HG02981 (cell line): ENCODE measurements around the gene ULBP2.
A peak's percentile ranks its signal among the peaks of the same experiment; 100 is the strongest.
"Not testable (repeated sequence)": the region's sequence is repeated elsewhere in the genome, so short reads cannot be mapped to it uniquely, and the experiment has no call there.

Source experiments
- ATAC-seq: cut with Tn5 transposase; IDR thresholded peaks from one replicate; pipeline ENCODE4 v1.9.1; 2021; ENCODE audit warnings: mild to moderate bottlenecking, moderate library complexity; ENCODE audit not compliant: unreplicated experiment

ULBP2 gene

DNA sequence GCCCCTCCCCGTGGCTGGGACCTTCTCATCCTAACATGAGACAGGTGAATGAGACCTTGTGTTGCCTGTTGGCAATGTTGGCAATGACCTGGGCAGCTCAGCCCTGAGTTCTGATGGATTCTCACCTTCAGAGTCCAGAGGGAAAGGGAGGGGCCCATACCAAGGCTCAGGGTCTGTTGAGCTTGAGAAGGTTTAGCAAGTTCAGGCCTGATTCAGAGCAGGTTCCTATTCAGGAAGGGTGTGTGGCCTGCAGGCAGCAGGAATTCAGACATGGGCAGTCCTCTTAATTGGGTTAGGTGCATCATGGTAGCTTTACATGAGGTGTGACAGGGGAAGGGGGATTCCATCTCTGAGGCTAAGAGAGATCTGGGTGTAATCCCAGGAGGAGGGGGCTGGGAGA lies 5.7 kb downstream of the ULBP2 start:
- not testable (repeated sequence) for ATAC-seq

- ATAC-seq: no peak
Observed at GRCh38 chr6:149948011-149948410, 6.2 kb downstream of the ULBP2 start.

- no peak for ATAC-seq
Observed at GRCh38 chr6:149948616-149949015, 6.8 kb downstream of the ULBP2 start.

- no peak for ATAC-seq
Observed at GRCh38 chr6:149950423-149950822, 8.6 kb downstream of the ULBP2 start.

GRCh38 chr6:149951096-149951495 lies 9.3 kb downstream of the ULBP2 start:
- no peak for ATAC-seq

GRCh38 chr6:149951626-149952025 lies 9.8 kb downstream of the ULBP2 start:
- no peak for ATAC-seq

DNA sequence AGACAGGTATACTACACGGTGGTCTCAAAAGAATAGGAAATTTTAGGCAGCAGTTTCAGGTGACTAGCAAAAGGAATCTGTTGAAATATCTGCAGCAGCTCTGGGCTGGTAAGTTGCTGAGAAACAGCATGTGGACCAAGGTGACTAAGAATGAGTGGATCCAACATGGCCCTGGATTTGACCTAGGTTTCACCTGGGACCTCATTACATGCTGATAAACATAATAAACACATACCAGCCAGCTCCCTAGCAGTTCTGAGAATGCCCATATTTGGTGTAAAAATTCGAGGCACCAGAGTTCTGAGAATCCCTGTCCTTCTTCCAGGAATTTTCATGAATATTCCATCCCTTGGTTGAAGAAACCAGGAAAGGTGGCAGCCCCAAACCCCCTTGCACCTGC lies 11.6 kb downstream of the ULBP2 start:
- not testable (repeated sequence) for ATAC-seq

DNA sequence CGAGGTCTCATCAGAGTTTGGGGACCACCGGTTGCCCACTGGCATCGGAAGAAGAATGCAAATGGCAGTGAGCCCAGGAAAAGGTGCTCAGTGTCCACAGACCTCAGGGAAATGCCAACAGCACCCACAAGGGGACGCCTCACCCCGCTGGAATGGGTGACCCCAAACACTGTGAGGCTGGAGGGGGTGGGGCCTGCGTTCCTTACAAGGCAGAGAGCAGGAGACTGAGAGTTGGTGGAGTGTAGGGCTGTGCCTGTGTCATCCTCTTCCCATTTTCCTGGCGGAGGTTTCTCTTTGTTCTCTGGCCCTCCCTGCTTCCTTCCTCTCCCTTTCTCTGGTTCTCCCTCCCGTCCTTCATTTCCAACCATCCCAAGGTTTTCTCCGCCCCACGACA lies 12.1 kb downstream of the ULBP2 start:
- ATAC-seq: not testable (repeated sequence)

- not testable (repeated sequence) for ATAC-seq
Observed at GRCh38 chr6:149954328-149954983, 12.6 kb downstream of the ULBP2 start.

DNA sequence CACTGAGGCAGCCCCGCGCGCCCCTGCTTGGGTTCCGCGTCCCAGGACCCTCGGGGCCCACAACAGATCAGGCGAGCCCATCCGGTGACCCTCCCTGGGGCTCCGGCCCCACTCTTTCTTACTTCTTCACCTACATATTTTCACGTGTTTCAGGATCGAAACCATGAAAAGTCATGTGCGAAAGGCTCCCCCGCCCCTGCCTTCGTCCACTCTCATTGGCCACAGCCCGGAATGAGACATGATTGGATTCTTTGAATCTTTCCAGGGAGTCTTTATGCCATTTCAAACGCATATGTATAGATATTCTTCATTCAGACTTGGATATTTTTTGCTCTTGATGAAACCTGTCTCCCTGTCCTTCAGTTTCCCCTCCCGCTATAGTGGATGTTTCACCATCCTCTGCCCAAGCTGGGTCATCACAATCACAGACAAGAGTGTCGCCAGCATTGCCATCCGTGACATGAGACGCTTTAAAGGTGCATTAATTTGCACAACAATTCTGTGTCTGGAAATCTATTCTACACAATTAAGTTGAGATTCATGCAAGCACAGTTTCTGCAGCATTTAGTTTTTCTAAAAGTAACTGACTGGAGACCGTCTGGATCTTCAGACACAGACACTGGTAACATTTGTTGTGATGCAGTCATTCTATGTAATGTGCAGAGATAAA lies 13.3 kb downstream of the ULBP2 start:
- not testable (repeated sequence) for ATAC-seq

DNA sequence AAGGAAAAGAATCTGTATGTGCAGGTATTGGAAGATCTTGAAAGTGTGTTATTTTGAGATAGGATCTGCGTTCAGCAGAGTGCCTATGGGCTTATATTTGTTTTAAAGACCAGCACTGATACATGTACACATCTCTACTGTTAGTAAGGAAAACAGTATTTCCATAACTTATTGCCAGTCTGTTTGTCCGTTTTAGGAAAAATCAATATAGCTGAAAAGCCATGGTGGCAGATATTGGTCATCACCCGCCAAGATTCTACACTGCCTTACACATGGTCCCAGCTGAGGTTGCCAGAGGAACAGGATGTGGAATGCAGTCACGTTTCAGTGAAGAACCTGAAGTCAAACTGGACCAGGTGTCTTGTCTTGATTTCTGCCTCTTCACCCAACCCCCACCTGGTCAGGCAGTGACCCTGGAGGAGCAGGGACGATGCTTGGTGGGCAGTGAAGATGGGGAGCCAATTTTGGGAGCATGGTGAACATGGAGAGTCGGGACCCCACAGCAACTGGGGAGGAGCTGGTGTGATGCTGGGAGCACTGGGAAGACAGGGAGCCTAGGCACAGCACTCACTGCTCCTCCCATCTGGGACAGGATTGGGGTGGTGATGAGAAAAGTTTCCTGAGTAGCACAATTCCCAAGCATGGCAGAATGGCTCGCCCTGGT lies 14.0 kb downstream of the ULBP2 start:
- not testable (repeated sequence) for ATAC-seq

- ATAC-seq: not testable (repeated sequence)
Observed at GRCh38 chr6:149958124-149958523, 16.3 kb downstream of the ULBP2 start.

DNA sequence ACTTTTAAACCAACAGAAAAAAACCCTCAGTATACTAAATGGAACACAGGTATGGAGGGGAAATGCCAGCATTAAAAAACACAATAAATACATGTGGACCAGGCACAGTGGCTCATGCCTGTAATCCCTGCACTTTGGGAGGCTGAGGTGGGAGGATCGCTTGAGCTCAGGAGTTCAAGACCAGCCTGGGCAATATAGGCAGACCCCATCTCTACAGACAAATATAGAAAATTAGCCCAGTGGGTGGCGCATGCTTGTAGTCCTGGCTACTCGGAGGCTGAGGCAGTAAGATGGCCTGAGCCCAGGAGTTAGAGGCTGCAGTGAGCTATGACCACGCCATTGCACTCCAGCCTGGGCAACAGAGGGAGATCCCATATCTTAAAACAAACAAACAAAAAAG lies 18.0 kb downstream of the ULBP2 start:
- ATAC-seq: not testable (repeated sequence)

- no peak for ATAC-seq
Observed at GRCh38 chr6:149960488-149960887, 18.7 kb downstream of the ULBP2 start.

GRCh38 chr6:149961728-149962425 lies 20.1 kb downstream of the ULBP2 start:
- no peak for ATAC-seq

DNA sequence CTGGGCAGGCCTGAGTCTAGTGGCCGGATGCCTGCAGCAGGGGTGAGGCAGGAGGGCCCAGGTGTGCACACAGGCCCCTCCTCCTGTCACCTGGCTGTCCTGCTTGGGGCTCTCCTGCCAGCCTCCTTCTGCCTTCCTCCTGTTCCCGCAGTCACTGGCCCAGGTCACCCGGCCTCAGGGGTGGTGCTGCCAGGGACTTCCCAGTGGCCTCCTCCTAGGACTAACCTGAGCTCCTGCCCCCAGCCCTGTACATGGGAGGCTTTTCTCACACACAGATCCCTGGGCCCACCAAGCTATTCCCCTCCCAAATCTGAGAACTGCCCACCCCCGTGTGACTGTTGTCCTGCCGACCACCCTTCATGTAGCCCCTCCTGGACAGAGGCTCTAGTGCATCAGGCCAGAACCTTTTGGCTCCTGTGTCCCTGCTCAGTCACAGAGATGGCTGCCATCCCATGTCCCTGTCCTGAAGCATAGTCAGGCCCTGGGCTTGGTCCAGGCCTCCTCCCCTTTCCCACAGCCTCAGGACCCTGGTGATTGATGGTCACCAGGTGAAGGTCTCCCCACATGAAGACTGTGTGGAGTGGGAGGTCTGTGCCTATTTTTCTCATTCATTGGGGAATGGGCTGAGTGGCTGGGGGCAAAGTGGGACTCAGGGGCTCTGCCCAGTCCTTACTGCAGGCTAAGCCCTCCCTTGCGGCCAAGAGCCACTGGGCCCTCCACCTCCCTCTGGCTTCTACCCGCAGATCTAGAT lies 20.8 kb downstream of the ULBP2 start:
- ATAC-seq: no peak

- peak; percentile 24 for ATAC-seq
Observed at GRCh38 chr6:149963212-149963461, 21.3 kb downstream of the ULBP2 start.

- ATAC-seq: peak; percentile 43
Observed at GRCh38 chr6:149963462-149964307, 21.9 kb downstream of the ULBP2 start, which contains the start of gene ULBP1. Gene ULBP1 (plus strand): TSS chr6:149963943. CDS start chr6:149964050, 107 bp downstream.

DNA sequence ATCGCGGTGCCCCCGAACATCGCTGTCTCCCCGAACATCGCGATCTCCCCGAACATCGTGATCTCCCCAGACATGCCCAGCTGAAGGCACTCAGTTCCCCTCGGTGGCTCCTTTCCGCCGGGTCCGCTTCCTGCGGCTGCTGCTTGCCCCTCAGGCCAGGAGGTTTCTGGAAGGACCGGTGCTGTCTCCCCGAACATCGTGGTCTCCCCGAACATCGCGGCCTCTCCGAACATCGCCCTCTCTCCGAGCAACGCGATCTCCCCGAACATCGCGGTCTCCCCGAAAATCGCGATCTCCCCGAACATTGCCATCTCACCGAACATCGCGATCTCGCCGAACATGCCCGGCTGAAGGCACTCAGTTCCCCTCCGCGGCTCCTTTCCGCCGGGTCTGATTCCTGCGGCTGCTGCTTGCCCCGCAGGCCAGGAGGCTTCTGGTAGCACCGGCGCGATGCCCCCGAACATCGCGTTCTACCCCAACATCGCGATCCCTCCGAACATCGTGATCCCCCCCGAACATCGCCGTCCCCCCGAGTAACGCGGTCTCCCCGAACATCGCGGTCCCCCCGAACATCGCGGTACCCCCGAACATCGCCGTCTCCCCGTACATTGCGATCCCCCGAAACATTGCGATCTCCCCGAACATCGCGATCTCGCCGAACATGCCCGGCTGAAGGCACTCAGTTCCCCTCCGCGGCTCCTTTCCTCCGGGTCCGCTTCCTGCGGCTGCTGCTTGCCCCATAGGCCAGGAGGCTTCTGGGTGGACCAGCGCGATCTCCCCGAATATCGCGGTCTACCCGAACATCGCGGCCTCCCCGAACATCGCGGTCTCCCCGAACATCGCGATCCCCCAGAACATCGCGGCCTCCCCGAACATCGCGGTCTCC lies 22.7 kb downstream of the ULBP2 start:
- ATAC-seq: no peak
